NT2/D1 (cell line): ENCODE measurements around the gene SLC6A5.

ENCODE experiments used
- SUZ12 ChIP-seq: IDR thresholded peaks from 2 replicates; pipeline ENCODE4 v1.6.1; 2011; ENCODE audit not compliant: insufficient read length, insufficient read depth; ENCODE audit errors: extremely low read depth
- YY1 ChIP-seq: IDR thresholded peaks from 2 replicates; pipeline ENCODE4 v1.6.1; 2011; ENCODE audit not compliant: insufficient read length, insufficient read depth

- no peak for TF ChIP-seq YY1
- no peak for TF ChIP-seq SUZ12
These were observed 32.7 kb downstream of the SLC6A5 start for GRCh38 chr11:20632169-20632532.
